ENCODE measurements around the gene OBSL1. TPM values are rescaled to one million over a fixed set of nuclear protein-coding genes. Genes with fewer than 3 reads are reported as not detected.

Gene OBSL1
- total and polyA plus RNA-seq, 12 donors = 108 to 310 (median 171) TPM

GRCh38 chr2:219509780-219510511, 61.4 kb downstream of the OBSL1 start:
- TF ChIP-seq CTCF (IDR thresholded peaks at IDR 0.05) = peak; percentile 28 to 73 (median 64)
- Histone ChIP-seq H3K27ac (no peak overlapping the region), H3K36me3 (peaks cover 0 to 26% (median 16%) of the 10 kb centered on the region in 9 donors), H3K4me1 (peaks cover 5 to 58% (median 30%) of the 10 kb centered on the region in 9 donors), H3K9me3 (no peaks in the 10 kb centered on the region), H3K4me3 (peak overlapping the region in 7 of 10 donors; percentile 14 to 42 (median 32)), H3K27me3 (peaks cover 0 to 63% (median 48%) of the 10 kb centered on the region in 7 donors)
- ATAC-seq (peak; percentile 57 to 87 (median 74)), DNase-seq (peak; percentile 45 to 49)
- WGBS, 2 donors = 1 to 2% methylated on average over 26 of the region's 26 CpGs
- intact Hi-C loops (cut with DNase I) = no loop called here

DNA sequence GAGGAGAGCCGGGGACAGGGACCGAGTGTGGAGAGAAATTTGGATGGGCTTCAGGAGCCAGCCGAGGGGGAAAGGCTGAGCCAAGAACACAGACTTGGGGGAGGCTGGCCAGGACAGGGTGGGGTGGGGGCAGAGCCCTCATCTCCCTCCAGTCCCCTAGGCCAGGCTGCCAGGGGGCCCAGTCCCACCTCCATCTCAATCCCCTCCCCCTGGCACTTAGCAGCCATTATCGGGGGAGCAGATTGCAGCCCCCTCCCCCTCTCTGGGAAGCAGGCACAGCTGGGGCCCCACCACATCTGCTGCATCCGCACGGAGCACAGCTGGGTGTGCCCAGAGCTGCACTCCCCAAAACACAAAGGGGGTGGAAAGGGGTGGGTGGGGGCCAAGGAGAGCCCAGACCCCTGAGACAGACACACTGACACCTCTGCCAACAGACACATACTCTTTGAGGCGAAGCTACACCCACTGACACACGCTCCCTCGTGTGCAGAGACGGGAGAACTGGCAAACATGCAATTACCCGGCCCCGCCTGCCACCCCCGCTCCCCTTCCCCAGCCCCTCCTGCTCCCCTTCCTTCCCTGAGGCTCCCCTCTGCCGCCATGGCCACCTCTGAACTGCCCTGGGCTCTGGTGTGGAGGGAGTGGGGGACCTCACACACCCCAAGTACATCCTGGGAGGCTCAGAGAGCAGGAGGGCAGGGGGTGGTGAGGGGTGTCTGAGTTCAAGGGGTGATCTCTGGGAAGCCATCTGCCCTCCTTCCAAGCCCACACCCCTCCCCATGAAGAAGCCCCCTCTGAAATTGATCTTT, 62.2 kb downstream of the OBSL1 start:
- Histone ChIP-seq H3K4me3 (peak overlapping the region in 1 of 10 donors; percentile 27), H3K27ac (no peak overlapping the region), H3K36me3 (peaks cover 0 to 34% (median 22%) of the 10 kb centered on the region in 9 donors), H3K27me3 (peaks cover 0 to 55% (median 41%) of the 10 kb centered on the region in 7 donors), H3K9me3 (no peaks in the 10 kb centered on the region), H3K4me1 (peaks cover 2 to 52% (median 27%) of the 10 kb centered on the region in 9 donors)
- no peak for TF ChIP-seq CTCF (IDR thresholded peaks at IDR 0.05)
- DNase-seq (no peak), ATAC-seq (peak in 7 of 8 donors; percentile 2 to 18 (median 9))
- intact Hi-C loops (cut with DNase I) = no loop called here
- WGBS, 2 donors = 9 to 15% methylated on average over 13 to 14 of the region's 14 CpGs

DNA sequence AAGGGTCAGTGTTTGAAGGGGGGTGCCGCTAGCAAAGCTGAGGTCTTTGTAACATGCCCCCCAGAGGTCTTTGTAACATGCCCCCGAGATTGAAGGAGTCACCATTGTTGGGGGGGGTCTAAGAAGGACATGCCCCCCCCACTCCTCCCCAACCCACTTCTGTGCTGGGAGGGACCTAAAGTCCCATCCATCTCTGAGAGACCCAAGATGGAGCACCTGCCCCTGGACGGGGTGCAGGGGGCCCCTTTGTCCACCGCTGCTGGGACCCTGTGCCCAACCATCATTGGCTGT, 63.0 kb downstream of the OBSL1 start:
- WGBS, 2 donors = 61 to 62% methylated on average over 4 of the region's 4 CpGs
- Histone ChIP-seq H3K27me3 (peaks cover 0 to 47% (median 33%) of the 10 kb centered on the region in 7 donors), H3K27ac (no peak overlapping the region), H3K36me3 (peaks cover 0 to 42% (median 30%) of the 10 kb centered on the region in 9 donors), H3K9me3 (no peaks in the 10 kb centered on the region), H3K4me1 (peaks cover 0 to 46% (median 20%) of the 10 kb centered on the region in 9 donors), H3K4me3 (no peak overlapping the region)
- ATAC-seq (no peak), DNase-seq (no peak)
- TF ChIP-seq CTCF (IDR thresholded peaks at IDR 0.05) = no peak
- intact Hi-C loops (cut with DNase I) = no loop called here

DNA sequence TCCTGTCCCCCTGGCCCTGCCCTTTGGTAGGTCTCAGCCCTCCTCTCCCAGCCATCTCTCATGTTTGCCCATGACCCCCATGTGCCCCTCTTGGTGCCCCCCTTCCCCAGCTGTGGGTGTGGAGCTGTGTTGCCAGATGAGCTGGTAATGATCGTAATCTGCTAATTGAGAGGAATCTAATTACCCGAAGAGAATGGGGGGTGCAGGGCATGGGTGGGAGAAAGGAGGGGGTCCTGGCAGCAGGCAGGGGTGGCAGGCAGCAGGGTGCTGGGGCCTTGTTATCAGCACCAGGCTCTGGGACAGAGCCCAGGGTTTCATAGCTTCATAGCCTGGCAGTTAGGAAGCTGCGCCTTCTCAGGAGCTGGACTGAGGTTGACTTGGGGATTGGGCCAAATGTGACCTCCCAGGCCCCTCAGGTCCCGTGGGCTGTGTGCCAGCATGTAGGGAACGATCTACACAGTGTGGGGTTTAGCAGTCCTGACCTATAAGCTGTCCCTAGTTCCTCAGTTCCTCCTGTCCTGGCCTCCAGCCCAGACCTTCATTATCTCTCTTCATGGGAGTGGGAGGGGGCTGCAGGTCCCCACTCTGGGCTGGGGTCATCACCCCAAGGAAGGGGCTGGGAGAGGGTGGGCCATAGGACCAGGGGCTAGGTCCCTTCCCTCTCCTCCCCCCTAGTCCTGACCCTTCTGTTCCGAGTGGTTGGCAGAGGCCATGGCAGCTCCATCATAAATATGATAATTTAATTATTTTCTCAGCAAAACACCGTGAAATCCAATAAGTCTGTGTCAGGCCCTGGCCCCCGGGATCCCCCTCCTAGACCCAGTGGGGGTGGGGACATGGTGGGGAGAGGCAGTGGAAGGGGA, 63.5 kb downstream of the OBSL1 start:
- Histone ChIP-seq H3K36me3 (peaks cover 0 to 47% (median 31%) of the 10 kb centered on the region in 9 donors), H3K4me1 (peaks cover 0 to 45% (median 20%) of the 10 kb centered on the region in 9 donors), H3K27me3 (peaks cover 0 to 42% (median 27%) of the 10 kb centered on the region in 7 donors), H3K9me3 (no peaks in the 10 kb centered on the region), H3K4me3 (no peak overlapping the region), H3K27ac (no peak overlapping the region)
- ATAC-seq = peak in 6 of 8 donors; percentile 22 to 51 (median 32)
- 42 to 51% methylated on average over 8 of the region's 8 CpGs for WGBS, 2 donors
- intact Hi-C loops (cut with DNase I) = no loop called here
- DNase-seq = no peak
- TF ChIP-seq CTCF (IDR thresholded peaks at IDR 0.05) = no peak
